Measurements from ENCODE around the gene RRP12. TPM values are rescaled to one million over a fixed set of nuclear protein-coding genes. Genes with fewer than 3 reads are reported as not detected.

RRP12 gene
- total RNA-seq, 1 donor from 2014 or later, result 10.4 TPM

- DNase-seq (ENCODE audit: low read depth in 2 of 2), result peak in 1 of 2 donors; percentile 32
Measured at GRCh38 chr10:97319671-97320479, 81.3 kb downstream of the RRP12 start.

- peak; percentile 74 to 92 for DNase-seq (ENCODE audit: low read depth in 2 of 2)
Measured at GRCh38 chr10:97318772-97319651, 82.1 kb downstream of the RRP12 start, which contains the start of gene FRAT1. Gene FRAT1 (plus strand): TSS chr10:97319271. CDS start chr10:97319454, 183 bp downstream.

DNA sequence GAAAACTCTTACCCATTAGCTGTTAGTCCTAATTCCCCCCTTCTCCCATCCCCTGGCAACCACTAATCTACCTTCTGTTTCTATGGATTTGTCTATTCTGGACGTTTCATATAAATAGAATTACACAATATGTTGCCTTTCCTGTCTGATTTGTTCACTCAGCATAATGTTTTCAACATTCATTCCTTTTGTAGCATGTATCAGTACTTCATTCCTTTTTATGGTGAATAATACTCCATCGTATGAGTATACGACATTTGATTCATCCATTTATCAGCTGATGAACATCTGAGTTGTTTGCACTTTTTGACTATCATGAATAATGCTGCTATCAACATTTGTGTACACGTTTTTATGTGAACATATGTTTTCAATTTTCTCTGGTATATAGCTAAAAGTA is 86.5 kb downstream of the RRP12 start:
- no peak for DNase-seq (ENCODE audit: low read depth in 2 of 2)

DNA sequence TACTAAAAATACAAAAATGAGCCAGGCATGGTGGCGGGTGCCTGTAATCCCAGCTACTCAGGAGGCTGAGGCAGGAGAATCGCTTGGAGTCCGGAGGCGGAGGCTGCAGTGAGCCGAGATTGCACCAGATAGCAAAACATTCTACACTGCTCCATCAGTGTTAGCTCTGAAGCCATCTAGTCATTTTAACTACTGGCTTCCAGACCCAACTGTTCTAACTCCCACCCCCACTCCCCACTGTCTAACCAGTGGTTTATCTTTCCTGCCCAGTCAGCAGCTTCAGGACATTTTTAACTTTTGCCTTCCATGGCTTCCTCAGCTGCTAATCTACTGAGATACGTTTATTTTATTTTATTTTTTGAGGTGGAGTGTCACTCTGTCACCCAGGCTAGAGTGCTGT is 88.2 kb downstream of the RRP12 start:
- DNase-seq (ENCODE audit: low read depth in 2 of 2), result no peak

DNA sequence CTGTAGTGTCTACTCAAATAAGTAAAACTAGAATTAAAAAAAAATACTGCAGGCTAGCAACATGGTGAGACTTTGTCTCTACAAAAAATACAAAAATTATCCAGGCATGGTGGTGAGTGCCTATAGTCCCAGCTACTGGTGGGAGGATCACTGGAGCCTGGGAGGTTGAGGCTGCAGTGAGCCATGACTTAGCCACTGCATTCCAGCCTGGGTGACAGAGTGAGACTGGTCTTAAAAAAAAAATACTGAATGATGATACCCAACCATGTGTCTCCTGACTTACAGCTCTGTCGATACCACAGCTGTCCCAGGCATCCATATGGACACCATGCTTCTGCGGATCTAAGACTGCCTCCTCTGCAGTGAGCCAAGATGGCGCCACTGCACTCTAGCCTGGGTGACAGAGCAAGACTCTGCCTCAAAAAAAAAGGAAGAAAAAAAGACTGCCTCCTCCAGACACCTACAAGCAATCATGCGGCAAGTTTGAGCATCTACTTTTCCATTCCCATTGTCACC is 90.0 kb downstream of the RRP12 start:
- DNase-seq (ENCODE audit: low read depth in 2 of 2), result no peak

DNA sequence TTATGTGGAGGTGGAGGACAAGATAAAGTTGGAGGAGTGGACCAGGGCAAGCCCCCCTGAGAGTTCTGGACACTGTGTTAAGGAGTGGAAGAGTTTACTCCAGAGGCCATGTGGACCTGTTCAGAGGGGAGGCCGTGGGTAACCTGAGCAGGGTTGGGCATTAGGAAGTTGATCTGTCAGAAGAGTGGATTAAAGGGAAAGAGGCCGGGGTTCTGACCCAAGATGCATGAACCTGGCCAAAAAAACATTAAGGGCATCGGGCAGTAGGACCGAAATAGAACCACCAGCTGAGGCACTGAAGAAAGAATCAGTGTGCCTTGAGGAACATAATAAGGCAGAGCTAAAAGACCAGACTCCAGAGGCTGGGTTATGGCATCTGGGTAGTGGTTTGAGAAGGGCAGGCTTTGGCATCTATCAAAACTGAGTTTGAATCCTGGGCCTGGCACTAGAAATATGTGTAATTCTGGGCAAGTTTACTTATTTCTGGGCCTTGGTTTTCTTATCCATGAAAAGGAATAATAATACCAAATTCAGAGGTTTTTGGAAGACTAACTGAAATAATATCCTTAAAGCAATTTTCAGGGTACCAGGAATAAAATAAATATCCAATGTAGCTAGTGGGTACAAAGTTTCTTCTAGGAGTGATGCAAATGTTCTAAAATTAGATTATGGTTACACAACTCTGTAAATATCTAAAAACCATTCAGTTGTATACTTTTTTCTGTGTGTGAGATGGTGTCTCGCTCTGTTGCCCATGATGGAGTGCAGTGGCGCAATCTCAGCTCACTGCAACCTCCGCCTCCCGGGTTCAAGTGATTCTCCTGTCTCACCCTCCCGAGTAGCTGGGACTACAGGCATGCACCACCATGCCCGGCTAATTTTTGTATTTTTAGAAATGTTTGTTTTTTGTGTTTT is 93.0 kb downstream of the RRP12 start:
- no peak for DNase-seq (ENCODE audit: low read depth in 2 of 2)

DNA sequence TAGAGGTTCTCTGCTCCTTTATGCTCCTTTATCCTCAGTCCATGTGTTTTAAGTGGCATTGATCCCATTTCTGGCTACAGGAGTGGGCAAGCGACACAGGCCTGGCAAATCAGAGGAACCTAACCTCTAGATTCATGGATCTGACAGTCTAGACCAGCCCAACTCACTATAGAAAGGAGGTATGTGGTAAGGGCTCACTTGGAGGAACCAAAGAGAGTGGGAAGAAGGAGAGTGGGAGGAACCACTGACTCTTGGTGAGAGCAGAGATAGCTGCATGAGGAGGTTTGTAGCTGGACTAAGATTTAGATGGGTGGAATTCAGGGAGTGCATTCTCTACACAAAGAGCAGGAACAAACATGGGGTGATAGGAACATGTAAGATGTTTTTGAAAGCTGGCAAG is 93.7 kb downstream of the RRP12 start:
- no peak for DNase-seq (ENCODE audit: low read depth in 2 of 2)

Other genes starting within 250 kb of the RRP12 start
- under 0.01 TPM in 1 of 2 replicates, not detected in the other for gene SLIT1, start 215.4 kb downstream of the RRP12 start, total RNA-seq
- 10.5 and 11.7 TPM in 2 replicates for gene ARHGAP19, start 108.7 kb downstream of the RRP12 start, total RNA-seq
- 3.9 and 4.6 TPM in 2 replicates for gene FRAT1, start 82.1 kb downstream of the RRP12 start, total RNA-seq
- gene FRAT2, start 66.6 kb downstream of the RRP12 start, total RNA-seq, result 10.1 and 11.8 TPM in 2 replicates
- gene PGAM1, start 24.9 kb upstream of the RRP12 start, total RNA-seq, result 241 and 263 TPM in 2 replicates
- 23.1 and 23.9 TPM in 2 replicates for gene EXOSC1, start 44.7 kb upstream of the RRP12 start, total RNA-seq
- gene ZDHHC16, start 44.8 kb upstream of the RRP12 start, total RNA-seq, result 28.0 and 32.0 TPM in 2 replicates
- gene MMS19, start 97.1 kb upstream of the RRP12 start, total RNA-seq, result 55.3 and 56.8 TPM in 2 replicates
- gene UBTD1, start 97.6 kb upstream of the RRP12 start, total RNA-seq, result 45.1 and 62.6 TPM in 2 replicates
- 0.13 and 0.26 TPM in 2 replicates for gene ANKRD2, start 171.4 kb upstream of the RRP12 start, total RNA-seq
- gene HOGA1, start 183.0 kb upstream of the RRP12 start, total RNA-seq, result 0.38 and 0.77 TPM in 2 replicates
- not detected in 2 replicates for gene C10orf62, start 188.4 kb upstream of the RRP12 start, total RNA-seq
- 1.8 and 3.0 TPM in 2 replicates for gene MORN4, start 232.2 kb upstream of the RRP12 start, total RNA-seq
- gene PI4K2A, start 239.3 kb upstream of the RRP12 start, total RNA-seq, result 10.5 and 15.2 TPM in 2 replicates